H1 (cell line): ENCODE results near the gene PPP2R3B. TPM values are rescaled to one million over a fixed set of nuclear protein-coding genes. Genes with fewer than 3 reads are reported as not detected.

ENCODE experiments used
- CTCF ChIA-PET: fragments of 300-600 bp; sonication (Branson Sonifier 250); formaldehyde crosslinking; loops from one replicate; lab custom pipeline; 2021; ENCODE audit not compliant: partially characterized antibody; lab: Charles Lee
- POLR2A ChIA-PET: fragments of 300-600 bp; sonication (Branson Sonifier 250); formaldehyde crosslinking; loops from one replicate; lab custom pipeline; 2021; ENCODE audit warnings: inconsistent platforms; ENCODE audit not compliant: partially characterized antibody; lab: Charles Lee
- DNase-seq, 2 experiments: peaks; one replicate each; pipeline versions ENCODE4 v3.0.0 to v3.0.0-alpha.2; 2010 to 2022; ENCODE audit warnings: low spot score in 2 of 2, low read depth in 1 of 2, mixed read lengths in 1 of 2
- FAIRE-seq: peaks from 2 replicates; lab custom pipeline; 2011; peaks lifted over from hg19 to GRCh38; lab: Jason Lieb, UNC
- H2AFZ ChIP-seq: 2 replicates; pipeline ENCODE4 v1.8.1; 2012; ENCODE audit warnings: low read length, inconsistent platforms
- H2AK5ac ChIP-seq: 2 replicates; pipeline ENCODE4 v1.6.1; 2013; ENCODE audit warnings: low read depth, low read length
- H2BK120ac ChIP-seq: replicated peaks from 2 replicates; pipeline ENCODE3; 2013; ENCODE audit warnings: low read depth, low read length, inconsistent platforms
- H2BK12ac ChIP-seq: 2 replicates; pipeline ENCODE4 v1.6.1; 2013; ENCODE audit warnings: low read depth, low read length
- H2BK15ac ChIP-seq: 2 replicates; pipeline ENCODE4 v1.6.1; 2013; ENCODE audit warnings: low read length
- H2BK20ac ChIP-seq: 2 replicates; pipeline ENCODE4 v1.6.1; 2013; ENCODE audit warnings: low read length
- H2BK5ac ChIP-seq: 2 replicates; pipeline ENCODE4 v1.6.1; 2013; ENCODE audit warnings: low read depth, low read length
- H3K14ac ChIP-seq: 2 replicates; pipeline ENCODE4 v1.6.1; 2013; ENCODE audit warnings: inconsistent platforms; ENCODE audit not compliant: insufficient read length
- H3K18ac ChIP-seq: 2 replicates; pipeline ENCODE4 v1.6.1; 2013; ENCODE audit warnings: low read length; ENCODE audit errors: extremely low read depth
- H3K23ac ChIP-seq: 2 replicates; pipeline ENCODE4 v1.6.1; 2013; ENCODE audit warnings: inconsistent platforms; ENCODE audit not compliant: insufficient read length
- H3K23me2 ChIP-seq: 2 replicates; pipeline ENCODE4 v1.6.1; 2013; ENCODE audit warnings: low read depth, low read length
- H3K27ac ChIP-seq: 2 replicates; pipeline ENCODE4 v1.6.1; 2011; ENCODE audit warnings: low read depth, low read length, inconsistent platforms
- H3K27me3 ChIP-seq, 4 experiments: replicated peaks in 1 of 4; 1 replicate in 1 of 4; 2 replicates in 3 of 4; pipeline versions ENCODE4 v1.6.1 to v1.8.1; 2011 to 2013; ENCODE audit warnings: low read length in 3 of 4, mild to moderate bottlenecking in 3 of 4, inconsistent platforms in 2 of 4, mixed read lengths in 2 of 4, moderate library complexity in 1 of 4; ENCODE audit not compliant: control insufficient read depth in 3 of 4, insufficient read depth in 3 of 4; ENCODE audit errors: extremely low read depth in 1 of 4
- H3K36me3 ChIP-seq, 4 experiments: 2 replicates each; pipeline versions ENCODE4 v1.6.1 to v1.8.1; 2011 to 2013; ENCODE audit warnings: mild to moderate bottlenecking in 4 of 4, low read length in 3 of 4, moderate library complexity in 2 of 4, control low read depth in 1 of 4, inconsistent platforms in 1 of 4; ENCODE audit not compliant: insufficient read depth in 4 of 4, control insufficient read depth in 2 of 4
- H3K4ac ChIP-seq: replicated peaks from 2 replicates; pipeline ENCODE3; 2013; ENCODE audit warnings: low read length, low read depth, mixed read lengths, inconsistent platforms; ENCODE audit not compliant: insufficient read length
- H3K4me1 ChIP-seq, 4 experiments: replicated peaks in 1 of 4; 1 replicate in 1 of 4; 2 replicates in 3 of 4; pipeline versions ENCODE4 v1.6.1 to v1.8.1; 2011 to 2013; ENCODE audit warnings: low read length in 3 of 4, inconsistent platforms in 2 of 4, mixed read lengths in 1 of 4; ENCODE audit not compliant: insufficient read depth in 4 of 4, control insufficient read depth in 3 of 4
- H3K4me2 ChIP-seq, 2 experiments: 2 replicates each; pipeline versions ENCODE4 v1.6.1 to v1.8.1; 2011 to 2013; ENCODE audit warnings: low read depth in 2 of 2, low read length in 2 of 2, control low read depth in 1 of 2, inconsistent platforms in 1 of 2, mild to moderate bottlenecking in 1 of 2; ENCODE audit not compliant: insufficient read depth in 1 of 2
- H3K4me3 ChIP-seq, 4 experiments: fragments of 200-600, 300-600 bp in 1 of 4; sonication (generic), shearing (Covaris generic), sonication (Bioruptor Twin) in 1 of 4; 2 replicates each; pipeline versions ENCODE4 v1.5.1 to v1.8.1; 2011 to 2016; ENCODE audit warnings: low read length in 4 of 4, low read depth in 3 of 4, control low read depth in 2 of 4, inconsistent platforms in 2 of 4, mild to moderate bottlenecking in 2 of 4, mixed read lengths in 1 of 4, moderate library complexity in 1 of 4; ENCODE audit not compliant: insufficient read depth in 2 of 4; ENCODE audit errors: extremely low read depth in 1 of 4
- H3K56ac ChIP-seq: replicated peaks from 2 replicates; pipeline ENCODE3; 2013; ENCODE audit warnings: low read depth, mild to moderate bottlenecking, mixed read lengths, low read length, inconsistent platforms; ENCODE audit not compliant: insufficient read length
- H3K79me1 ChIP-seq: 2 replicates; pipeline ENCODE4 v1.6.1; 2013; ENCODE audit warnings: low read depth, low read length, control low read depth
- H3K79me2 ChIP-seq, 2 experiments: 2 replicates each; pipeline versions ENCODE4 v1.6.1 to v1.8.1; 2012 to 2013; ENCODE audit warnings: low read length in 2 of 2, mild to moderate bottlenecking in 2 of 2, inconsistent platforms in 1 of 2; ENCODE audit not compliant: insufficient read depth in 2 of 2, control insufficient read depth in 1 of 2
- H3K9ac ChIP-seq, 4 experiments: replicated peaks in 1 of 4; 1 replicate in 1 of 4; 2 replicates in 3 of 4; pipeline versions ENCODE4 v1.6.1 to v1.8.1; 2011 to 2013; ENCODE audit warnings: low read depth in 3 of 4, low read length in 3 of 4, control low read depth in 2 of 4, mild to moderate bottlenecking in 2 of 4, moderate library complexity in 2 of 4, inconsistent platforms in 1 of 4; ENCODE audit errors: extremely low read depth in 1 of 4
- H3K9me3 ChIP-seq, 2 experiments: 2 replicates each; pipeline versions ENCODE4 v1.6.1 to v1.8.1; 2012 to 2013; ENCODE audit warnings: mild to moderate bottlenecking in 2 of 2, moderate library complexity in 2 of 2, control low read depth in 1 of 2, inconsistent platforms in 1 of 2, low read depth in 1 of 2, low read length in 1 of 2, mixed read lengths in 1 of 2; ENCODE audit not compliant: insufficient read depth in 2 of 2
- H4K20me1 ChIP-seq, 2 experiments: replicated peaks in 1 of 2; 2 replicates each; pipeline versions ENCODE3 to v1.8.1; 2011 to 2013; ENCODE audit warnings: inconsistent platforms in 2 of 2, low read length in 2 of 2, mild to moderate bottlenecking in 1 of 2; ENCODE audit not compliant: insufficient read depth in 2 of 2, control insufficient read depth in 1 of 2
- H4K5ac ChIP-seq: 2 replicates; pipeline ENCODE4 v1.6.1; 2013; ENCODE audit warnings: low read length, low read depth, mixed read lengths, inconsistent platforms; ENCODE audit not compliant: insufficient read length
- H4K8ac ChIP-seq: 2 replicates; pipeline ENCODE4 v1.8.0; 2013; ENCODE audit warnings: mild to moderate bottlenecking, moderate library complexity, low read length, inconsistent platforms; ENCODE audit not compliant: insufficient read depth; ENCODE audit errors: extremely low read depth
- H4K91ac ChIP-seq: replicated peaks from 2 replicates; pipeline ENCODE3; 2013; ENCODE audit warnings: low read length, mixed read lengths, inconsistent platforms; ENCODE audit not compliant: insufficient read length
- BACH1 ChIP-seq: IDR thresholded peaks from 2 replicates; pipeline ENCODE4 v1.6.1; 2012; ENCODE audit warnings: low read length, improper control_type of control experiment
- BCL11A ChIP-seq, 2 experiments: IDR thresholded peaks; one replicate each; pipeline ENCODE4 v1.6.1; 2011; ENCODE audit warnings: low read depth in 2 of 2, low read length in 2 of 2, mild to moderate bottlenecking in 2 of 2
- CHD1 ChIP-seq: IDR thresholded peaks from 2 replicates; pipeline ENCODE4 v1.6.1; 2012; ENCODE audit warnings: low read depth, low read length, improper control_type of control experiment
- NRF1 ChIP-seq: IDR thresholded peaks from 2 replicates; pipeline ENCODE4 v1.6.1; 2011; ENCODE audit warnings: mild to moderate bottlenecking, low read depth, low read length, improper control_type of control experiment
- POLR2A ChIP-seq, 2 experiments: IDR thresholded peaks; 1 replicate in 1 of 2; 2 replicates in 1 of 2; pipeline ENCODE4 v1.6.1; 2011; ENCODE audit warnings: low read depth in 2 of 2, low read length in 2 of 2, mild to moderate bottlenecking in 2 of 2; ENCODE audit errors: control extremely low read depth in 1 of 2
- SAP30 ChIP-seq: fragments of 300-600 bp; sonication (generic); IDR thresholded peaks from 2 replicates; pipeline ENCODE4 v1.7.1; 2012; ENCODE audit warnings: low read length, moderate library complexity, mild to moderate bottlenecking, inconsistent platforms; ENCODE audit not compliant: insufficient read depth, insufficient replicate concordance
- SIX5 ChIP-seq: IDR thresholded peaks from 2 replicates; pipeline ENCODE4 v1.6.1; 2011; ENCODE audit warnings: mild to moderate bottlenecking, low read depth, low read length
- SP2 ChIP-seq: IDR thresholded peaks from 2 replicates; pipeline ENCODE4 v1.6.1; 2012; ENCODE audit warnings: mild to moderate bottlenecking, low read length, inconsistent platforms
- SUZ12 ChIP-seq: fragments of 200-600 bp; sonication (generic); IDR thresholded peaks from 2 replicates; pipeline ENCODE4 v1.6.1; 2012; ENCODE audit warnings: mild to moderate bottlenecking, inconsistent platforms, low read length, moderate library complexity, mixed read lengths
- WGBS, 2 experiments: shearing (Covaris generic) in 1 of 2; methylation state at CpG; one replicate each; pipeline versions ENCODE4 v1.1.6 to v1.1.7; 2013 to 2015; ENCODE audit warnings: low lambda C conversion rate in 2 of 2, mixed read lengths in 2 of 2, inconsistent platforms in 1 of 2, low coverage in 1 of 2, missing lambda C conversion rate in 1 of 2; ENCODE audit not compliant: insufficient replicate concordance in 2 of 2, insufficient coverage in 1 of 2, insufficient read length in 1 of 2; ENCODE audit errors: extremely low coverage in 1 of 2, missing lambda C conversion rate in 1 of 2; 5-methylcytosine and 5-hydroxymethylcytosine counted together
- polyA plus RNA-seq, 7 experiments: library from polyadenylated mRNA; depleted of rRNA in 3 of 7; stranded (reverse) in 5 of 7; unstranded in 2 of 7; fragments of >200 nt in 5 of 7; fragments of 200-250 nt in 2 of 7; gene quantifications; 1 replicate in 5 of 7; 2 replicates in 1 of 7; 4 replicates in 1 of 7; pipeline versions ENCODE4 v1.2.1 to v1.2.3, GENCODE V29; 2011 to 2013; ENCODE audit warnings: missing spikeins in 2 of 7, mixed read lengths in 2 of 7
- total RNA-seq: library from RNA; stranded (reverse); fragmentation: NEBNext Ultra II Directional; extraction: Animal tissue kit (Norgen Biotek cat#: 25700); gene quantifications from 2 replicates; pipeline ENCODE4 v1.2.1, GENCODE V29; 2021
- TF ChIP-seq, protein P1 (sequence below), 3 experiments: IDR thresholded peaks; 1 replicate in 2 of 3; 2 replicates in 1 of 3; pipeline versions ENCODE4 v1.5.1 to v1.6.1; 2011; ENCODE audit warnings: low read length in 3 of 3, mild to moderate bottlenecking in 3 of 3, inconsistent platforms in 2 of 3, low read depth in 1 of 3, moderate library complexity in 1 of 3; ENCODE audit not compliant: insufficient read depth in 1 of 3; ENCODE audit errors: control extremely low read depth in 1 of 3
- TF ChIP-seq, protein P2 (sequence below): IDR thresholded peaks from 2 replicates; pipeline ENCODE4 v1.6.1; 2012; ENCODE audit warnings: low read length, inconsistent platforms

Gene PPP2R3B
- total and polyA plus RNA-seq, 2 of the 8 experiments (the other 6 are each of a cell fraction or from before 2014, with no cell fraction given) = 47.6 to 86.7 TPM

DNA sequence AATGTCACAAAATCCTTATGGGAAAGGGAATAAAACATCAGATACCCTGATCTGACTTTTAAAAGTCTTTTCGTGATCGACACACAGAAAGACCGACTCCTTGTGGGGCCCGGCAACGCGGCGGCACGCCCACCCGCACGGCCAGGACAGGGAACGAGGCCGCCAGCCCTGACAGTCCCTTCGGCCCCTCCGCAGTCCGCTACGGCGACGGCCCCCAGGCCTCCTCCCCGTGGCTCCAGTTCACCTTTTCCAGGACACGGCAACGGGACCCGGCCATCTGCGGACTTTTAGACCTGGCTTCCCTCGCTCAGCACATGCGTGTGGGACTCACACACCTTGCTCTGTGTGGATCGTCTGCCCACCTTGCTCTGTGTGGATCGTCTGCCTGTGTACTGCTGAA lies 34.5 kb downstream of the PPP2R3B start:
- ChIA-PET POLR2A (no interaction called here), CTCF (no interaction called here)
- Histone ChIP-seq H4K8ac (no peak overlapping the region), H3K36me3 (peaks cover 0 to 12% (median 4%) of the 10 kb centered on the region in 4 experiments; a peak in 5 of 8 replicates), H2AFZ (no peak overlapping the region), H2AK5ac (no peak overlapping the region), H2BK12ac (no peak overlapping the region), H3K23me2 (no peaks in the 10 kb centered on the region), H3K79me2 (peaks cover 0 to 69% of the 10 kb centered on the region in 2 experiments; a peak in 2 of 4 replicates), H4K20me1 (peaks cover 11 to 17% of the 10 kb centered on the region in 2 experiments), H3K4me3 (no peak overlapping the region), H3K27ac (no peak overlapping the region), H3K79me1 (peaks cover 16% of the 10 kb centered on the region), H3K14ac (no peak overlapping the region), H2BK5ac (0 out of 2 replicates have a peak overlapping the region, but pooled peaks have one; percentile 21), H3K4me2 (no peak overlapping the region), H4K5ac (no peak overlapping the region), H3K4me1 (no peaks in the 10 kb centered on the region; a peak in 1 of 7 replicates), H3K18ac (no peak overlapping the region), H3K27me3 (no peaks in the 10 kb centered on the region), H3K23ac (no peak overlapping the region), H4K91ac (no peak overlapping the region), H2BK15ac (no peak overlapping the region), H2BK120ac (no peak overlapping the region), H3K56ac (no peak overlapping the region), H3K9ac (no peak overlapping the region), H2BK20ac (no peak overlapping the region), H3K4ac (no peak overlapping the region), H3K9me3 (no peaks in the 10 kb centered on the region)
- FAIRE-seq (no peak), DNase-seq (peak in 1 of 2 experiments; percentile 43)
- 95% methylated on average over 27 of the region's 27 CpGs; no CpG with 5 or more reads in 1 of the 2 experiments for WGBS, 2 experiments
- TF ChIP-seq BCL11A (IDR thresholded peaks at IDR 0.05; ENCODE audit: low read depth in 2 of 2, low read length in 2 of 2) (no peak), SAP30 (no peak), NRF1 (no peak), CHD1 (no peak), BACH1 (no peak), SIX5 (no peak), SP2 (no peak), POLR2A (IDR thresholded peaks at IDR 0.05; ENCODE audit: control extremely low read depth in 1 of 2, low read depth in 2 of 2, low read length in 2 of 2) (no peak), SUZ12 (no peak)
- TF ChIP-seq, protein P1, sequence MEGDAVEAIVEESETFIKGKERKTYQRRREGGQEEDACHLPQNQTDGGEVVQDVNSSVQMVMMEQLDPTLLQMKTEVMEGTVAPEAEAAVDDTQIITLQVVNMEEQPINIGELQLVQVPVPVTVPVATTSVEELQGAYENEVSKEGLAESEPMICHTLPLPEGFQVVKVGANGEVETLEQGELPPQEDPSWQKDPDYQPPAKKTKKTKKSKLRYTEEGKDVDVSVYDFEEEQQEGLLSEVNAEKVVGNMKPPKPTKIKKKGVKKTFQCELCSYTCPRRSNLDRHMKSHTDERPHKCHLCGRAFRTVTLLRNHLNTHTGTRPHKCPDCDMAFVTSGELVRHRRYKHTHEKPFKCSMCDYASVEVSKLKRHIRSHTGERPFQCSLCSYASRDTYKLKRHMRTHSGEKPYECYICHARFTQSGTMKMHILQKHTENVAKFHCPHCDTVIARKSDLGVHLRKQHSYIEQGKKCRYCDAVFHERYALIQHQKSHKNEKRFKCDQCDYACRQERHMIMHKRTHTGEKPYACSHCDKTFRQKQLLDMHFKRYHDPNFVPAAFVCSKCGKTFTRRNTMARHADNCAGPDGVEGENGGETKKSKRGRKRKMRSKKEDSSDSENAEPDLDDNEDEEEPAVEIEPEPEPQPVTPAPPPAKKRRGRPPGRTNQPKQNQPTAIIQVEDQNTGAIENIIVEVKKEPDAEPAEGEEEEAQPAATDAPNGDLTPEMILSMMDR (IDR thresholded peaks at IDR 0.05; ENCODE audit: control extremely low read depth in 1 of 3, insufficient read depth in 1 of 3, low read depth in 1 of 3, low read length in 3 of 3) = no peak
- TF ChIP-seq, protein P2, sequence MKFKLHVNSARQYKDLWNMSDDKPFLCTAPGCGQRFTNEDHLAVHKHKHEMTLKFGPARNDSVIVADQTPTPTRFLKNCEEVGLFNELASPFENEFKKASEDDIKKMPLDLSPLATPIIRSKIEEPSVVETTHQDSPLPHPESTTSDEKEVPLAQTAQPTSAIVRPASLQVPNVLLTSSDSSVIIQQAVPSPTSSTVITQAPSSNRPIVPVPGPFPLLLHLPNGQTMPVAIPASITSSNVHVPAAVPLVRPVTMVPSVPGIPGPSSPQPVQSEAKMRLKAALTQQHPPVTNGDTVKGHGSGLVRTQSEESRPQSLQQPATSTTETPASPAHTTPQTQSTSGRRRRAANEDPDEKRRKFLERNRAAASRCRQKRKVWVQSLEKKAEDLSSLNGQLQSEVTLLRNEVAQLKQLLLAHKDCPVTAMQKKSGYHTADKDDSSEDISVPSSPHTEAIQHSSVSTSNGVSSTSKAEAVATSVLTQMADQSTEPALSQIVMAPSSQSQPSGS = no peak
